ENCODE measurements around the gene ANKUB1. TPM values are rescaled to one million over a fixed set of nuclear protein-coding genes. Genes with fewer than 3 reads are reported as not detected.

ANKUB1 gene
- total and polyA plus RNA-seq, 9 of the 15 experiments (the other 6 are each of a cell fraction or from before 2014, with no cell fraction given), result not detected

- TF ChIP-seq CHD7 (IDR thresholded peaks at IDR 0.05; ENCODE audit: low read depth, low read length), result no peak
- TF ChIP-seq ZNF780A (CRISPR knock-in tag; IDR thresholded peaks at IDR 0.05), result no peak
- no peak for TF ChIP-seq SIRT6 (IDR thresholded peaks at IDR 0.05; ENCODE audit: low read depth, low read length)
- TF ChIP-seq, protein P1, sequence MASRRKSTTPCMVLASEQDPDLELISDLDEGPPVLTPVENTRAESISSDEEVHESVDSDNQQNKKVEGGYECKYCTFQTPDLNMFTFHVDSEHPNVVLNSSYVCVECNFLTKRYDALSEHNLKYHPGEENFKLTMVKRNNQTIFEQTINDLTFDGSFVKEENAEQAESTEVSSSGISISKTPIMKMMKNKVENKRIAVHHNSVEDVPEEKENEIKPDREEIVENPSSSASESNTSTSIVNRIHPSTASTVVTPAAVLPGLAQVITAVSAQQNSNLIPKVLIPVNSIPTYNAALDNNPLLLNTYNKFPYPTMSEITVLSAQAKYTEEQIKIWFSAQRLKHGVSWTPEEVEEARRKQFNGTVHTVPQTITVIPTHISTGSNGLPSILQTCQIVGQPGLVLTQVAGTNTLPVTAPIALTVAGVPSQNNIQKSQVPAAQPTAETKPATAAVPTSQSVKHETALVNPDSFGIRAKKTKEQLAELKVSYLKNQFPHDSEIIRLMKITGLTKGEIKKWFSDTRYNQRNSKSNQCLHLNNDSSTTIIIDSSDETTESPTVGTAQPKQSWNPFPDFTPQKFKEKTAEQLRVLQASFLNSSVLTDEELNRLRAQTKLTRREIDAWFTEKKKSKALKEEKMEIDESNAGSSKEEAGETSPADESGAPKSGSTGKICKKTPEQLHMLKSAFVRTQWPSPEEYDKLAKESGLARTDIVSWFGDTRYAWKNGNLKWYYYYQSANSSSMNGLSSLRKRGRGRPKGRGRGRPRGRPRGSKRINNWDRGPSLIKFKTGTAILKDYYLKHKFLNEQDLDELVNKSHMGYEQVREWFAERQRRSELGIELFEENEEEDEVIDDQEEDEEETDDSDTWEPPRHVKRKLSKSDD (conservative IDR thresholded peaks at IDR 0.05; ENCODE audit: low read length), result no peak
- TF ChIP-seq, protein P2, sequence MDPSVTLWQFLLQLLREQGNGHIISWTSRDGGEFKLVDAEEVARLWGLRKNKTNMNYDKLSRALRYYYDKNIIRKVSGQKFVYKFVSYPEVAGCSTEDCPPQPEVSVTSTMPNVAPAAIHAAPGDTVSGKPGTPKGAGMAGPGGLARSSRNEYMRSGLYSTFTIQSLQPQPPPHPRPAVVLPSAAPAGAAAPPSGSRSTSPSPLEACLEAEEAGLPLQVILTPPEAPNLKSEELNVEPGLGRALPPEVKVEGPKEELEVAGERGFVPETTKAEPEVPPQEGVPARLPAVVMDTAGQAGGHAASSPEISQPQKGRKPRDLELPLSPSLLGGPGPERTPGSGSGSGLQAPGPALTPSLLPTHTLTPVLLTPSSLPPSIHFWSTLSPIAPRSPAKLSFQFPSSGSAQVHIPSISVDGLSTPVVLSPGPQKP (CRISPR knock-in tag; IDR thresholded peaks at IDR 0.05), result no peak
These were observed 23.6 kb downstream of the ANKUB1 start (continued) for GRCh38 chr3:149768704-149769103.
